Testis (tissue), 5 donors: Measurements from ENCODE around the gene TTC22. TPM values are rescaled to one million over a fixed set of nuclear protein-coding genes. Genes with fewer than 3 reads are reported as not detected.
A peak's percentile ranks its signal among the peaks of the same experiment; 100 is the strongest.

Experiments used
- DNase-seq: peaks from one replicate; pipeline ENCODE4 v3.0.0-alpha.2; 2019
- H3K27ac ChIP-seq, 2 donors: fragments of 200-600 bp; sonication (generic); one replicate each; pipeline ENCODE4 v1.5.1; 2019
- H3K27me3 ChIP-seq: fragments of 200-600 bp; sonication (generic); one replicate; pipeline ENCODE4 v1.5.1; 2019
- H3K36me3 ChIP-seq: fragments of 200-600 bp; sonication (generic); one replicate; pipeline ENCODE4 v1.5.1; 2017; ENCODE audit warnings: low read depth; ENCODE audit errors: missing control alignments
- H3K4me1 ChIP-seq: fragments of 200-600 bp; sonication (generic); one replicate; pipeline ENCODE4 v1.5.1; 2019
- H3K4me3 ChIP-seq, 2 donors: fragments of 200-600 bp; sonication (generic); one replicate each; pipeline ENCODE4 v1.5.1; 2017 to 2019
- H3K9me3 ChIP-seq: fragments of 200-600 bp; sonication (generic); one replicate; pipeline ENCODE4 v1.5.1; 2017
- POLR2A ChIP-seq: fragments of 450-650 bp; IDR thresholded peaks from one replicate; pipeline ENCODE4 v1.6.1; 2017; ENCODE audit warnings: antibody characterized with exemption, mild to moderate bottlenecking, moderate library complexity
- WGBS, 2 donors: methylation state at CpG; one replicate each; pipeline ENCODE4 v1.1.5; 2018; 5-methylcytosine and 5-hydroxymethylcytosine counted together
- intact Hi-C: fragments of 100-400 bp; cut with DNase I; formaldehyde crosslinking; loops from one replicate; pipeline ENCODE4 v1.15.1; 2023; ENCODE audit warnings: low total_unique reads
- long read RNA-seq, 2 donors: transcript quantifications; one replicate each; lab custom pipeline, GENCODE V29; 2026
- polyA plus RNA-seq: library from polyadenylated mRNA; stranded (reverse); fragments of 350-450 nt; fragmentation: Illumina TruSeq; extraction: RNeasy Lipid Tissue Mini Kit (QIAGEN cat#74804); gene quantifications from one replicate; pipeline ENCODE4 v1.2.3, GENCODE V29; 2014; ENCODE audit warnings: low read depth, low replicate concordance; ENCODE audit not compliant: insufficient read depth
- total RNA-seq, 2 donors: library from RNA; depleted of rRNA; stranded (reverse); fragments of >200 nt; gene quantifications; one replicate each; pipeline ENCODE4 v1.2.3, GENCODE V29; 2016
- TF ChIP-seq, protein P1 (sequence below), 3 experiments: fragments of 450-650 bp in 2 of 3; fragments of 200-600 bp in 1 of 3; sonication (generic) in 1 of 3; IDR thresholded peaks; one replicate each; pipeline ENCODE4 v1.5.1; 2016 to 2019; ENCODE audit warnings: antibody characterized with exemption in 3 of 3, mild to moderate bottlenecking in 2 of 3, moderate library complexity in 1 of 3

Gene TTC22
- total RNA-seq (1 to 10 TPM in 1 of 2 donors, under 1 TPM in 1; 0.94 to 2.4 TPM), polyA plus RNA-seq (1.7 TPM)
- long read RNA-seq, donor 1, result 0 reads
- long read RNA-seq, donor 2, result 0 reads

DNA sequence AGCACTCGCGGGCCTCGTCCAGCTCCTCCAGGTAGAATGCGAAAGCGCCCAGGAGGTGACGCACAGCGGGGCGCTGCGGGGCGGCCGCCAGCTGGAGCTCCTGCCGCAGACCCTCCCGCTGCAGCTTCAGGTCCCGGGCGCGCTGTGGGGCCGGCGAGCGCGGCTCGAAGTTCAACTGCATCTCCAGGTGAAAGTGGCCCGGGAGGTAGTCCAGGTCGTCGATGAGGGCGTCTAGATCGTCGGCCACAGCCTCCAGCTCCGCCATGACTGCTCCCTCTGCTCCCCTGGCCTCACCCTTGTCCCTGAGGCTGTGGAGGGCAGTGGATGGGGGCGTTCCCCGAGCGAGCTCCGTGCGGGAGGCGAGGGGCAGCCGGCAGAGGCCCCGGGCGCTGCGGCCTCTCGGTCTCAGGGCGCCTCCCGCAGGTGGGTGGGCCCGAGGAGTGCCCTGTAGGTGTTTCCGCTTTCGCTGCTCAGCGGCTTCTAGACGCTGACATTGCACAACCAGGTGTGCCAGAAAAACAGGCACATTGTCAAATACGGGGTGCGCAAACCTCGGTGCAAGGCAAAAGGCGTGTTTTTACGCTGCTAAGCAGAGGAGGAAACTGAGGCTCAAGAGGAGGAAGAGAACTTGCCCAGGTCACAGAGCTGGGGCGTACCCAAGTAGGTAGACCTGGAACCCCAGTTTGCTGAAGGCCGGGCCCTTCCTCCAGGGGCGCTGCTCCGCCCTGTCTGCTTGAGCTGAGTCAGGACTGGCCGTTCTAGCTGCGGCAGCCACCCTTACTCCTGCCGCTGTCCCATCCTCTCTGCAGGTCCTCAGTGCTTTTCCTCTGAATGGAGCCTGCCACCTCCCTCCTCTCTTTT is at the start of gene TTC22:
Gene TTC22, minus strand, starts transcription at position 425 of the 861 bp plus-strand sequence. Its CDS starts 160 bp downstream, at position 265.
- intact Hi-C loops, result no loop called here
- Histone ChIP-seq H3K27me3 (no peaks in the 10 kb centered on the region), H3K36me3 (no peaks in the 10 kb centered on the region), H3K9me3 (no peaks in the 10 kb centered on the region), H3K4me3 (peak within 1 kb of the TSS; percentile 34 to 56), H3K27ac (no peak within 1 kb of the TSS), H3K4me1 (no peaks in the 10 kb centered on the region)
- WGBS, 2 donors, result 4 to 5% methylated on average over 26 to 41 of the region's 58 CpGs
- TF ChIP-seq POLR2A, result no peak
- TF ChIP-seq, protein P1, sequence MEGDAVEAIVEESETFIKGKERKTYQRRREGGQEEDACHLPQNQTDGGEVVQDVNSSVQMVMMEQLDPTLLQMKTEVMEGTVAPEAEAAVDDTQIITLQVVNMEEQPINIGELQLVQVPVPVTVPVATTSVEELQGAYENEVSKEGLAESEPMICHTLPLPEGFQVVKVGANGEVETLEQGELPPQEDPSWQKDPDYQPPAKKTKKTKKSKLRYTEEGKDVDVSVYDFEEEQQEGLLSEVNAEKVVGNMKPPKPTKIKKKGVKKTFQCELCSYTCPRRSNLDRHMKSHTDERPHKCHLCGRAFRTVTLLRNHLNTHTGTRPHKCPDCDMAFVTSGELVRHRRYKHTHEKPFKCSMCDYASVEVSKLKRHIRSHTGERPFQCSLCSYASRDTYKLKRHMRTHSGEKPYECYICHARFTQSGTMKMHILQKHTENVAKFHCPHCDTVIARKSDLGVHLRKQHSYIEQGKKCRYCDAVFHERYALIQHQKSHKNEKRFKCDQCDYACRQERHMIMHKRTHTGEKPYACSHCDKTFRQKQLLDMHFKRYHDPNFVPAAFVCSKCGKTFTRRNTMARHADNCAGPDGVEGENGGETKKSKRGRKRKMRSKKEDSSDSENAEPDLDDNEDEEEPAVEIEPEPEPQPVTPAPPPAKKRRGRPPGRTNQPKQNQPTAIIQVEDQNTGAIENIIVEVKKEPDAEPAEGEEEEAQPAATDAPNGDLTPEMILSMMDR (IDR thresholded peaks at IDR 0.05), result no peak
- DNase-seq, result no peak

DNA sequence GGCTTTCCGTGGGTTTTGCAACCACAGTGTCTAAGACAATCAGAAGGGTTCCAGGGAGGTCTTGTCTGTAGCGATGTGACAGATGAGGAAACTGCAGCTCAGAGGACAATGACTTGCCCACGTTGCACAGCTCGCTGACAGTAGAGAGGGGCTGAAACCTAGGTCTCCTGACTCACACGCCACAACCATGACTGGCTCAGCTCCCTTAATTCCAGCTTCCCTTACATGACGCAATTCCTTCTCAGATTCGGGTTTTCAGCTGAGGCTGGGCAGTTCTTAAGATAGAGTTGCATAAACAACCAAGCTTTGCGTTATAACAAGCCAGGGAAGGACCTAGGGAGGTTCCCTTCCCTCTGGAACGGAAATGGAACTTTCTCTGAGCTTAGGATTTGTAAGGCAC is 49.6 kb upstream of the TTC22 start:
- intact Hi-C loops, result no loop called here
- Histone ChIP-seq H3K4me1 (no peaks in the 10 kb centered on the region), H3K27me3 (no peaks in the 10 kb centered on the region), H3K27ac (no peak overlapping the region), H3K36me3 (no peaks in the 10 kb centered on the region), H3K9me3 (no peaks in the 10 kb centered on the region), H3K4me3 (no peak overlapping the region)
- no peak for TF ChIP-seq POLR2A
- TF ChIP-seq, protein P1 (IDR thresholded peaks at IDR 0.05), result no peak
- DNase-seq, result no peak
- WGBS, 2 donors, result 92 to 93% methylated on average over 7 to 9 of the region's 9 CpGs

DNA sequence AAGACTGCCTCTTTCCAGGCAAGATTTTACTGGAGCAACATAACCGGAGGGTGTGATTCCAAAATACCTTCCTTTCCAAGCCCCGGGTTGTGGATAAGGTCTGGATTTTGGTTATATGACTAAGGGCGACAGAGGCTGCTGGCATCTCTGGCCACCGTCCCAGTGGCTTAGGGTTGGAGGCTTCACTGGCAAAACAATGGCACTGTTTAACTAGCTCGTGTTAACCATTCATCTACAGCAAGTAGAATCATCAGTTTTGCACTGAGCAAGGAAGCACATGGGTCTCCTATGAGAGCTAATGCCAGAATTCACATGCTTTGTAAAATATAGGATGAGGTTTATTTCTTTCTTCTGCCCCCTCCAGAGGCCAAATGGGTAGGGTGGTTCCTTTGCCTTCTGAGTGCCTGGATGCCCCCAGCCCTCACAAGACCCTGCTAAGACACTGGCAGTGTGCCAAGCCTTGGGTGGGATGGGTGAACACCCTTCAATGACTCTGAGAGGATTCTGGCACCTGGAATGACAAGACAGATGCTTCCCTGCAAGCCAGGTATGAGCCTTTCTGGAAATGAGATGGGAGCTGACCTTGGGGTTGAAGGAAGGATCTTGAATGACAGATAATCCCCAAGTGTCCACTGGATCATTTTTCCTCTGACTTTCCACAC is 49.1 kb upstream of the TTC22 start:
- Histone ChIP-seq H3K27me3 (no peaks in the 10 kb centered on the region), H3K9me3 (no peaks in the 10 kb centered on the region), H3K4me1 (no peaks in the 10 kb centered on the region), H3K27ac (no peak overlapping the region), H3K36me3 (no peaks in the 10 kb centered on the region), H3K4me3 (no peak overlapping the region)
- DNase-seq, result no peak
- WGBS, 2 donors, result 91% methylated on average over 5 of the region's 5 CpGs
- TF ChIP-seq, protein P1 (IDR thresholded peaks at IDR 0.05), result no peak
- TF ChIP-seq POLR2A, result no peak
- intact Hi-C loops, result no loop called here

DNA sequence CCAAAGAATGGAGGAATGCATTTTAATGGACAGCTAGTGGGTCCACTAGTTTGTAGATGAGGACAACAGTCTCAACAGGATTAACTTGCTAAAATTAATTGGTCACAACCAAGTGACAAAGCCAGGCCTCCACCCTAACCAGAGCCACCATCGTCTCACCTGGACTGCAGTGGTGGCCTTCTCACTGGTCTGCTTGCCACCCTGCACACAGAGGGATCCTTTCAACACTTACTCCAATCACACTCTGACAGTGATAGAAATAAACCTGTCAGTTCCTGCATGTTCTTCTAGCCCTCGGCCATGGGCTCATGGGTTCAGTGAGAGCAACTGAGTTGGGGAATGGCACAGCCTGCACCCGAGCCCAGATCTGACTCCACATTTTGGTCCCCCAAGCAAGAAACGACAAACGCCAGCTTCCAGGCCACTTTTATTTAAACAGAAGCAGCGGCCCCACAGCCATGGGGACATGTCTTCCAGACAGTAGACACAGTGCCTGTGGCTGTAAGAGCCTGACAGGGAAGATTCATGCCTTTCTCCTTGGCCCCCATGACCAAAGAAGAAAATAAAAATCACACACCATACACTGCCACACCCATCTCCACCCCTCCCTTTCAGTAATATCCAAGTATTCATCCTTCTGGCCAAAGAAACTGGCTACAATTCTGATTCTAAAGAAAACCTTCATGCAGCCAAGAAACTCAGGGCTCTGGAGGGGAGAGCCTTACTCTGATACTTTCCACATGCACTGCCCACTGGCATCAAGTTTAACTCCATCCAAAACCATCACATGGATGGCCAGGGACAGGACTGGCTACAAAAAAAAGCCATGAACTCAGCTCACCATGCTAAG is 48.3 kb upstream of the TTC22 start:
- H3K4me3 ChIP-seq, result no peak overlapping the region
- no peak for TF ChIP-seq POLR2A
- TF ChIP-seq, protein P1 (IDR thresholded peaks at IDR 0.05), result no peak
- no peaks in the 10 kb centered on the region for H3K36me3 ChIP-seq
- H3K4me1 ChIP-seq, result no peaks in the 10 kb centered on the region
- intact Hi-C loops, result no loop called here
- DNase-seq, result no peak
- no peaks in the 10 kb centered on the region for H3K27me3 ChIP-seq
- WGBS, 2 donors, result 85 to 91% methylated on average over 6 of the region's 6 CpGs
- H3K9me3 ChIP-seq, result no peaks in the 10 kb centered on the region
- H3K27ac ChIP-seq, result no peak overlapping the region
